HG03066 (cell line): Measurements from ENCODE around the gene KSR1.
"Not testable (repeated sequence)": the region's sequence is repeated elsewhere in the genome, so short reads cannot be mapped to it uniquely, and the experiment has no call there.

ENCODE experiments used
- ATAC-seq: cut with Tn5 transposase; IDR thresholded peaks from one replicate; pipeline ENCODE4 v1.9.1; 2021; ENCODE audit warnings: low read depth; ENCODE audit not compliant: unreplicated experiment

Gene KSR1

GRCh38 chr17:27490391-27490790 lies 34.1 kb downstream of the KSR1 start:
- ATAC-seq: no peak

- no peak for ATAC-seq
Observed at GRCh38 chr17:27491713-27492190, 35.5 kb downstream of the KSR1 start.

GRCh38 chr17:27492470-27492869 lies 36.2 kb downstream of the KSR1 start:
- ATAC-seq: no peak

- no peak for ATAC-seq
Observed at GRCh38 chr17:27493088-27493487, 36.8 kb downstream of the KSR1 start.

- ATAC-seq: no peak
Observed at GRCh38 chr17:27494192-27495091, 38.2 kb downstream of the KSR1 start.

GRCh38 chr17:27495460-27495859 lies 39.2 kb downstream of the KSR1 start:
- ATAC-seq: no peak

GRCh38 chr17:27496005-27496404 lies 39.8 kb downstream of the KSR1 start:
- no peak for ATAC-seq

- ATAC-seq: no peak
Observed at GRCh38 chr17:27496437-27496943, 40.2 kb downstream of the KSR1 start.

- ATAC-seq: no peak
Observed at GRCh38 chr17:27496971-27497370, 40.7 kb downstream of the KSR1 start.

GRCh38 chr17:27497696-27498095 lies 41.4 kb downstream of the KSR1 start:
- no peak for ATAC-seq

GRCh38 chr17:27498615-27499309 lies 42.5 kb downstream of the KSR1 start:
- no peak for ATAC-seq

- no peak for ATAC-seq
Observed at GRCh38 chr17:27499451-27500265, 43.4 kb downstream of the KSR1 start.

GRCh38 chr17:27501338-27501737 lies 45.1 kb downstream of the KSR1 start:
- not testable (repeated sequence) for ATAC-seq

- ATAC-seq: no peak
Observed at GRCh38 chr17:27502526-27503324, 46.5 kb downstream of the KSR1 start.

- ATAC-seq: no peak
Observed at GRCh38 chr17:27503611-27504010, 47.4 kb downstream of the KSR1 start.

- no peak for ATAC-seq
Observed at GRCh38 chr17:27504188-27504995, 48.1 kb downstream of the KSR1 start.

GRCh38 chr17:27506348-27507218 lies 50.3 kb downstream of the KSR1 start:
- ATAC-seq: peak; percentile 51
